MM.1S (cell line): ENCODE results near the gene DLX3.

Source experiments
- DNase-seq: peaks from one replicate; pipeline ENCODE4 v3.0.0-alpha.2; 2015
- H2AFZ ChIP-seq: fragments of 300-600 bp; sonication (generic); 2 replicates; pipeline ENCODE4 v1.6.0; 2016; ENCODE audit warnings: antibody characterized with exemption, low read length
- H3F3A ChIP-seq: fragments of 300-600 bp; sonication (generic); 2 replicates; pipeline ENCODE4 v1.6.1; 2016; ENCODE audit warnings: mild to moderate bottlenecking, antibody characterized with exemption, low read length, moderate library complexity, mixed read lengths; ENCODE audit not compliant: insufficient read depth
- H3K27ac ChIP-seq: fragments of 300-600 bp; sonication (generic); 2 replicates; pipeline ENCODE4 v1.5.1; 2016; ENCODE audit warnings: mild to moderate bottlenecking, low read length
- H3K27me3 ChIP-seq: fragments of 300-600 bp; sonication (generic); replicated peaks from 2 replicates; pipeline ENCODE4 v1.6.0; 2016; ENCODE audit warnings: low read length; ENCODE audit not compliant: insufficient read depth
- H3K36me3 ChIP-seq: fragments of 300-600 bp; sonication (generic); replicated peaks from 2 replicates; pipeline ENCODE4 v1.6.1; 2016; ENCODE audit warnings: mild to moderate bottlenecking, low read length, mixed read lengths; ENCODE audit not compliant: insufficient read depth
- H3K4me1 ChIP-seq: fragments of 300-600 bp; sonication (generic); 2 replicates; pipeline ENCODE4 v1.6.1; 2016; ENCODE audit warnings: low read length, mixed read lengths
- H3K4me2 ChIP-seq: fragments of 300-600 bp; sonication (generic); 2 replicates; pipeline ENCODE4 v1.6.0; 2016; ENCODE audit warnings: low read depth, low read length
- H3K4me3 ChIP-seq: fragments of 300-600 bp; sonication (generic); 2 replicates; pipeline ENCODE4 v1.5.1; 2016; ENCODE audit warnings: low read length, mixed read lengths
- H3K79me2 ChIP-seq: fragments of 300-600 bp; sonication (generic); 2 replicates; pipeline ENCODE4 v1.6.1; 2016; ENCODE audit warnings: mixed run types, low read length, mixed read lengths
- H3K9ac ChIP-seq: fragments of 300-600 bp; sonication (generic); 2 replicates; pipeline ENCODE4 v1.6.1; 2016; ENCODE audit warnings: low read length, mixed read lengths
- H3K9me2 ChIP-seq: fragments of 300-600 bp; sonication (generic); replicated peaks from 2 replicates; pipeline ENCODE4 v1.6.1; 2016; ENCODE audit warnings: mild to moderate bottlenecking, low read length, mixed read lengths; ENCODE audit not compliant: insufficient read depth
- H3K9me3 ChIP-seq: fragments of 300-600 bp; sonication (generic); replicated peaks from 2 replicates; pipeline ENCODE4 v1.6.1; 2016; ENCODE audit warnings: mild to moderate bottlenecking, low read length, mixed read lengths; ENCODE audit not compliant: insufficient read depth
- H4K20me1 ChIP-seq: fragments of 300-600 bp; sonication (generic); 2 replicates; pipeline ENCODE4 v1.6.1; 2016; ENCODE audit warnings: mild to moderate bottlenecking, low read length, moderate library complexity, mixed read lengths; ENCODE audit not compliant: insufficient read depth
- EZH2 ChIP-seq: fragments of 300-600 bp; sonication (generic); optimal IDR thresholded peaks from 2 replicates; pipeline ENCODE3; 2017; ENCODE audit warnings: low read depth, mild to moderate bottlenecking, antibody characterized with exemption, low read length, mixed read lengths
- EZH2phosphoT487 ChIP-seq: fragments of 300-600 bp; sonication (generic); IDR thresholded peaks from 2 replicates; pipeline ENCODE4 v1.6.1; 2018; ENCODE audit warnings: antibody characterized with exemption, low read length
- TF ChIP-seq, protein P1 (sequence below): fragments of 300-600 bp; sonication (generic); IDR thresholded peaks from 2 replicates; pipeline ENCODE4 v1.5.1; 2016; ENCODE audit warnings: antibody characterized with exemption, low read length, mixed read lengths

DLX3 gene

DNA sequence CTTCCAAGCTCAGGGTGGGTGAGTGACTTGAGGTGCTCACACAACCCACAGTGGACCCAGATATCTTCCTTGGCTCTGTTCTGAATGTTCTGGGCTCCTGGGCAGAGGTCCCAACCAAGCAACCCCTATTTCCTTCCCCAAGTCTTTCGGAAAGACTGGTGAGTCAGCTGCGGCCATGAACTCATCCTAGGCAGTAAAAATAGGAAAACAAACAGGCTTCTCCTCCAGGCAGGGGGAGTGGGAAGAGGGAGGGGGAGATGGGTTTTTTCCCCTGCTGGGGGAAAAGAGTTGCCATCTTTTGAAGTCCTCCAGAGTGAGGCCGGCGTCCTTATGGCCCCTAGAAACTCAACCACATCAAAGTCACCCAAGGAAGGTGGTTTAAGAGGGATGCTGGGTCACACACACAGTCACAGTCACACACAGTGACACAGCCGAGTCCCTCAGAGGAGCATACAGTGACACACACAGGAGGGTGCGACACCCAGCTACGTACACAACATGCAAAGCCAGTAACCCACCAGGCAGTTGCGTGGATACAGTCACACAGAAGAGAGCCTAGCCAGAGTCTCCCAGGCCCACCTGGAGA, 42.0 kb downstream of the DLX3 start:
- Histone ChIP-seq H3K9me2 (no peaks in the 10 kb centered on the region), H2AFZ (no peak overlapping the region), H3K9ac (no peak overlapping the region), H3K4me3 (no peak overlapping the region), H3K9me3 (no peaks in the 10 kb centered on the region), H4K20me1 (no peaks in the 10 kb centered on the region), H3K4me2 (no peak overlapping the region), H3K4me1 (no peaks in the 10 kb centered on the region), H3F3A (no peaks in the 10 kb centered on the region), H3K79me2 (no peaks in the 10 kb centered on the region), H3K27me3 (peaks cover 86% of the 10 kb centered on the region), H3K36me3 (no peaks in the 10 kb centered on the region), H3K27ac (no peak overlapping the region)
- DNase-seq = no peak
- TF ChIP-seq EZH2phosphoT487 (no peak), EZH2 (no peak)
- TF ChIP-seq, protein P1, sequence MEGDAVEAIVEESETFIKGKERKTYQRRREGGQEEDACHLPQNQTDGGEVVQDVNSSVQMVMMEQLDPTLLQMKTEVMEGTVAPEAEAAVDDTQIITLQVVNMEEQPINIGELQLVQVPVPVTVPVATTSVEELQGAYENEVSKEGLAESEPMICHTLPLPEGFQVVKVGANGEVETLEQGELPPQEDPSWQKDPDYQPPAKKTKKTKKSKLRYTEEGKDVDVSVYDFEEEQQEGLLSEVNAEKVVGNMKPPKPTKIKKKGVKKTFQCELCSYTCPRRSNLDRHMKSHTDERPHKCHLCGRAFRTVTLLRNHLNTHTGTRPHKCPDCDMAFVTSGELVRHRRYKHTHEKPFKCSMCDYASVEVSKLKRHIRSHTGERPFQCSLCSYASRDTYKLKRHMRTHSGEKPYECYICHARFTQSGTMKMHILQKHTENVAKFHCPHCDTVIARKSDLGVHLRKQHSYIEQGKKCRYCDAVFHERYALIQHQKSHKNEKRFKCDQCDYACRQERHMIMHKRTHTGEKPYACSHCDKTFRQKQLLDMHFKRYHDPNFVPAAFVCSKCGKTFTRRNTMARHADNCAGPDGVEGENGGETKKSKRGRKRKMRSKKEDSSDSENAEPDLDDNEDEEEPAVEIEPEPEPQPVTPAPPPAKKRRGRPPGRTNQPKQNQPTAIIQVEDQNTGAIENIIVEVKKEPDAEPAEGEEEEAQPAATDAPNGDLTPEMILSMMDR = no peak

DNA sequence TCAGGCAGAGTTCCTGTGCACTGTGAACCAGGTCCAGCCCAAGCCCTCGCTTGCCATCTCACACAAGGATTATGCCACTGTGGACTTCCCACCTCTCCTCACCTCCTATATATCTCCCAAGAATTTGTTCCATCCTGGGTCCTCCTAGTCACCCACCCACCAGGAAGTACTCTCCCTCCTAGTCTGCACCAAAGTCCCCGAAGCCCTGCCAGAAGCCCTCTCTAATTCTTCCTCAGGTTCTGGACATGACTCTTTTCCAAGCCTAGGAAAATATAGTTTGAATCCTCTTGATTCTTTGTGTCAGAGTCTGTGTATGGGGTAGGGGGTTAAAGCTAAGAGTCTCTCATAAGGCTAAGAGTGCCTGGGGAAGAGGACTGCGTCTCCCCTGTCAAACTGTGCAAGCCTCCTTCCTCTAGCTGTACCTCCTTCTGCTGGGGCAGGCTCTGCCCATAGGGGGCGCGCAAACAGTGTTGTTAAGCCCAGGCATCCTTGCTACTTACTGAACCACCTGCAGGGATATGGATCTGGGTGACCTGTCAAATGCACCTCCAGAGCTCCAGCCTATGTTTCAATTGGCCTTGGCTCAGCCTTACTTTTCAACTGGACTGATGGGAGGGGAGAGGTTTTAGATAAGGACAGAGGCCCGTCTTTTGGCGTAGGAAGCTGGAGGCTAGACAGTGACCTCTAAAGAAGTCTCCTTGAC, 42.7 kb downstream of the DLX3 start:
- Histone ChIP-seq H4K20me1 (no peaks in the 10 kb centered on the region), H3K4me1 (no peaks in the 10 kb centered on the region), H3K4me3 (no peak overlapping the region), H3K36me3 (no peaks in the 10 kb centered on the region), H3K79me2 (no peaks in the 10 kb centered on the region), H3K9me3 (no peaks in the 10 kb centered on the region), H3K4me2 (no peak overlapping the region), H3K27me3 (peaks cover 89% of the 10 kb centered on the region), H3K27ac (no peak overlapping the region), H3F3A (no peaks in the 10 kb centered on the region), H2AFZ (no peak overlapping the region), H3K9ac (no peak overlapping the region), H3K9me2 (no peaks in the 10 kb centered on the region)
- peak; percentile 71 for DNase-seq
- TF ChIP-seq, protein P1 = peak; percentile 92
- TF ChIP-seq EZH2phosphoT487 = no peak

DNA sequence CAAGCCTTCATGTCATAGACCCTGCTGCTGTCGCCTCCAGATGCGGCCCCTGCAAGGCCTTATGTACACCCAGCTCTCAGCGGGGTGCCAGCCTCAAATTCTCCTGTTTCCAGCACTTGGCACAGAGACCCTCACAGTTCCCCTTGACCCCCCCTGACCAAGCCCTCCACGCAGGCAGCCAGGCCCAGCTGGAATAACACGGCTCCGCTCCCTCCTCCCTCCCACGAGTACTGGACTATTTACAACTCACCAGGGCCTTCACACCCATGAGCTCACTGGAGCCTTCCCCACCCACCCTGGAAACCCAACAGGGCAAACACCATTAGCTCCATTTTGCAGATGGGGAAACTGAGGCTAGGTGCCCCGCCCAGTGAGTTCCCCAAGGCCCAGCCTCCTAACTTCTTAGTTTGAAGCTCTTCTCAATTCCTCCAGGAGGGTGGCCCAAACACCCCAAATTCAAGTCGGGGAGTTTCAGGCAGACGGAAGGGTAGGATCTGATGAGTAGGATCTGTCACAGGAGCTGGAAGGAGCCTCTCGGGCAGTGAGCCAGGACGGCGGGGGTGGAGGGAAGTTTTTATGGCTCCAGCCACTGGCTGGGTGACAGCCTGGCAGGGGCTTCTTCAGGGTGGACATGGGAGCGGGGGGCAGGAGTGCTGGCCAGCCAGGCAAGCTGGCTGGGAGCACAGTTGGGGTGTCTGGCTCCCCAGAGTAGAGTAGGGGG, 43.5 kb downstream of the DLX3 start:
- Histone ChIP-seq H3K4me2 (no peak overlapping the region), H4K20me1 (no peaks in the 10 kb centered on the region), H3K27me3 (peaks cover 89% of the 10 kb centered on the region)

More for the DNA sequence above, 43.5 kb downstream of the DLX3 start:
- Histone ChIP-seq H3K9me2 (no peaks in the 10 kb centered on the region), H3K79me2 (no peaks in the 10 kb centered on the region), H3F3A (no peaks in the 10 kb centered on the region), H3K36me3 (no peaks in the 10 kb centered on the region), H3K4me3 (no peak overlapping the region), H3K9me3 (no peaks in the 10 kb centered on the region), H2AFZ (no peak overlapping the region), H3K27ac (no peak overlapping the region), H3K4me1 (no peaks in the 10 kb centered on the region), H3K9ac (no peak overlapping the region)
- no peak for DNase-seq
- TF ChIP-seq, protein P1 = no peak
- no peak for TF ChIP-seq EZH2
- TF ChIP-seq EZH2phosphoT487 = no peak
